Measurements from ENCODE around the gene CFAP300.

CFAP300 gene

GRCh38 chr11:102026217-102026616, 21.0 kb upstream of the CFAP300 start:
- no peaks in the 10 kb centered on the region for H3K9me3 ChIP-seq
- no peak overlapping the region for H3K4me3 ChIP-seq (ENCODE audit: low read depth in 1 of 2, low read length in 1 of 2)
- no peak for TF ChIP-seq CTCF (IDR thresholded peaks at IDR 0.05)
- no peaks in the 10 kb centered on the region for H3K36me3 ChIP-seq
- peaks cover 6% of the 10 kb centered on the region for H3K27me3 ChIP-seq
- no peaks in the 10 kb centered on the region for H3K4me1 ChIP-seq (ENCODE audit: control insufficient read depth in 1 of 2, insufficient read depth in 1 of 2, low read depth in 1 of 2, low read length in 1 of 2)
- H3K27ac ChIP-seq, result no peak overlapping the region

- Histone ChIP-seq H3K27me3 (peaks cover 6% of the 10 kb centered on the region), H3K4me3 (ENCODE audit: low read depth in 1 of 2, low read length in 1 of 2) (no peak overlapping the region), H3K4me1 (ENCODE audit: control insufficient read depth in 1 of 2, insufficient read depth in 1 of 2, low read depth in 1 of 2, low read length in 1 of 2) (no peaks in the 10 kb centered on the region), H3K9me3 (no peaks in the 10 kb centered on the region), H3K27ac (no peak overlapping the region), H3K36me3 (no peaks in the 10 kb centered on the region)
- TF ChIP-seq CTCF (IDR thresholded peaks at IDR 0.05), result no peak
Measured at GRCh38 chr11:102026959-102027358, 20.3 kb upstream of the CFAP300 start.

- H3K36me3 ChIP-seq, result no peaks in the 10 kb centered on the region
- TF ChIP-seq CTCF (IDR thresholded peaks at IDR 0.05), result no peak
- no peak overlapping the region for H3K27ac ChIP-seq
- no peak overlapping the region for H3K4me3 ChIP-seq (ENCODE audit: low read depth in 1 of 2, low read length in 1 of 2)
- H3K4me1 ChIP-seq (ENCODE audit: control insufficient read depth in 1 of 2, insufficient read depth in 1 of 2, low read depth in 1 of 2, low read length in 1 of 2), result no peaks in the 10 kb centered on the region
- no peaks in the 10 kb centered on the region for H3K27me3 ChIP-seq
- H3K9me3 ChIP-seq, result no peaks in the 10 kb centered on the region
Measured at GRCh38 chr11:102036757-102037156, 10.5 kb upstream of the CFAP300 start.

- Histone ChIP-seq H3K27ac (no peak overlapping the region), H3K4me3 (ENCODE audit: low read depth in 1 of 2, low read length in 1 of 2) (no peak overlapping the region), H3K36me3 (no peaks in the 10 kb centered on the region), H3K27me3 (peaks cover 64% of the 10 kb centered on the region), H3K9me3 (no peaks in the 10 kb centered on the region), H3K4me1 (ENCODE audit: control insufficient read depth in 1 of 2, insufficient read depth in 1 of 2, low read depth in 1 of 2, low read length in 1 of 2) (no peaks in the 10 kb centered on the region)
- no peak for TF ChIP-seq CTCF (IDR thresholded peaks at IDR 0.05)
Measured at GRCh38 chr11:102046841-102047240, 396 bp upstream of the CFAP300 start.

- H3K27ac ChIP-seq, result no peak overlapping the region
- H3K9me3 ChIP-seq, result no peaks in the 10 kb centered on the region
- TF ChIP-seq CTCF (IDR thresholded peaks at IDR 0.05), result no peak
- H3K36me3 ChIP-seq, result no peaks in the 10 kb centered on the region
- H3K27me3 ChIP-seq, result peaks cover 57% of the 10 kb centered on the region
- no peak overlapping the region for H3K4me3 ChIP-seq (ENCODE audit: low read depth in 1 of 2, low read length in 1 of 2)
- no peaks in the 10 kb centered on the region for H3K4me1 ChIP-seq (ENCODE audit: control insufficient read depth in 1 of 2, insufficient read depth in 1 of 2, low read depth in 1 of 2, low read length in 1 of 2)
Measured at GRCh38 chr11:102050927-102051575, 3.8 kb downstream of the CFAP300 start.
